ENCODE measurements around the gene ADCK2.

GRCh38 chr7:140674899-140675701 lies 2.4 kb downstream of the ADCK2 start:
- TF ChIP-seq MXI1 (IDR thresholded peaks at IDR 0.05; ENCODE audit: low read depth, low read length) = no peak
- no peak for TF ChIP-seq YY1 (IDR thresholded peaks at IDR 0.05; ENCODE audit: low read depth)

All from SK-N-SH (cell line).